ENCODE results near the gene RPL13.

- TF ChIP-seq, protein P1, sequence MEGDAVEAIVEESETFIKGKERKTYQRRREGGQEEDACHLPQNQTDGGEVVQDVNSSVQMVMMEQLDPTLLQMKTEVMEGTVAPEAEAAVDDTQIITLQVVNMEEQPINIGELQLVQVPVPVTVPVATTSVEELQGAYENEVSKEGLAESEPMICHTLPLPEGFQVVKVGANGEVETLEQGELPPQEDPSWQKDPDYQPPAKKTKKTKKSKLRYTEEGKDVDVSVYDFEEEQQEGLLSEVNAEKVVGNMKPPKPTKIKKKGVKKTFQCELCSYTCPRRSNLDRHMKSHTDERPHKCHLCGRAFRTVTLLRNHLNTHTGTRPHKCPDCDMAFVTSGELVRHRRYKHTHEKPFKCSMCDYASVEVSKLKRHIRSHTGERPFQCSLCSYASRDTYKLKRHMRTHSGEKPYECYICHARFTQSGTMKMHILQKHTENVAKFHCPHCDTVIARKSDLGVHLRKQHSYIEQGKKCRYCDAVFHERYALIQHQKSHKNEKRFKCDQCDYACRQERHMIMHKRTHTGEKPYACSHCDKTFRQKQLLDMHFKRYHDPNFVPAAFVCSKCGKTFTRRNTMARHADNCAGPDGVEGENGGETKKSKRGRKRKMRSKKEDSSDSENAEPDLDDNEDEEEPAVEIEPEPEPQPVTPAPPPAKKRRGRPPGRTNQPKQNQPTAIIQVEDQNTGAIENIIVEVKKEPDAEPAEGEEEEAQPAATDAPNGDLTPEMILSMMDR (IDR thresholded peaks at IDR 0.05), result no peak
- no peak for TF ChIP-seq POLR2AphosphoS5 (IDR thresholded peaks at IDR 0.05)
Measured at GRCh38 chr16:89607453-89607852, 47.0 kb downstream of the RPL13 start.

Data from upper lobe of left lung (tissue), 4 donors.